SHP77 treated with DMSO at 0.1 percent for 48 hours (cell line): ENCODE results near the gene FHDC1.

Experiments
- DNase-seq: peaks from one replicate; lab custom pipeline; 2025; lab: John Stamatoyannopoulos, UW

Gene FHDC1

GRCh38 chr4:153005899-153006381, 69.8 kb downstream of the FHDC1 start:
- DNase-seq: no peak

- DNase-seq: no peak
Measured at GRCh38 chr4:153008578-153009199, 72.6 kb downstream of the FHDC1 start.

GRCh38 chr4:153010146-153010545, 74.0 kb downstream of the FHDC1 start:
- no peak for DNase-seq

GRCh38 chr4:153013202-153013977, 77.3 kb downstream of the FHDC1 start:
- DNase-seq: no peak

GRCh38 chr4:153014460-153014859, 78.3 kb downstream of the FHDC1 start:
- no peak for DNase-seq

- DNase-seq: no peak
Measured at GRCh38 chr4:153016592-153016991, 80.5 kb downstream of the FHDC1 start.

GRCh38 chr4:153018031-153018430, 81.9 kb downstream of the FHDC1 start:
- no peak for DNase-seq

- DNase-seq: no peak
Measured at GRCh38 chr4:153018684-153019083, 82.6 kb downstream of the FHDC1 start.

- no peak for DNase-seq
Measured at GRCh38 chr4:153019906-153020305, 83.8 kb downstream of the FHDC1 start.

- DNase-seq: no peak
Measured at GRCh38 chr4:153020457-153020856, 84.3 kb downstream of the FHDC1 start.

GRCh38 chr4:153021276-153021675, 85.2 kb downstream of the FHDC1 start:
- DNase-seq: no peak

GRCh38 chr4:153022241-153022715, 86.2 kb downstream of the FHDC1 start:
- no peak for DNase-seq

GRCh38 chr4:153023139-153023538, 87.0 kb downstream of the FHDC1 start:
- DNase-seq: no peak

GRCh38 chr4:153023692-153024394, 87.7 kb downstream of the FHDC1 start:
- no peak for DNase-seq

- DNase-seq: no peak
Measured at GRCh38 chr4:153024466-153024865, 88.3 kb downstream of the FHDC1 start.

- no peak for DNase-seq
Measured at GRCh38 chr4:153025406-153025805, 89.3 kb downstream of the FHDC1 start.

GRCh38 chr4:153026591-153027346, 90.6 kb downstream of the FHDC1 start:
- no peak for DNase-seq

- no peak for DNase-seq
Measured at GRCh38 chr4:153027866-153028265, 91.7 kb downstream of the FHDC1 start.

GRCh38 chr4:153028535-153028934, 92.4 kb downstream of the FHDC1 start:
- DNase-seq: no peak
